Chondrocyte (in vitro differentiated cells): ENCODE results near the gene ACSL1. TPM values are rescaled to one million over a fixed set of nuclear protein-coding genes. Genes with fewer than 3 reads are reported as not detected.

Experiments used
- DNase-seq: peaks from one replicate; pipeline ENCODE4 v3.0.0; 2021; ENCODE audit warnings: mixed read lengths, low spot score
- H3K27ac Mint-ChIP-seq: one replicate; pipeline ENCODE4 v1.8.0; 2021; ENCODE audit warnings: mild to moderate bottlenecking, moderate library complexity, mixed read lengths; ENCODE audit not compliant: unreplicated experiment
- H3K27me3 Mint-ChIP-seq: 2 replicates; pipeline ENCODE4 v1.8.0; 2021; ENCODE audit warnings: low read depth, mixed read lengths
- H3K36me3 Mint-ChIP-seq: 2 replicates; pipeline ENCODE4 v1.8.0; 2021; ENCODE audit warnings: low read depth, mixed read lengths
- H3K4me1 Mint-ChIP-seq: 2 replicates; pipeline ENCODE4 v1.8.0; 2021; ENCODE audit warnings: low read depth, mild to moderate bottlenecking, mixed read lengths
- H3K4me3 Mint-ChIP-seq: one replicate; pipeline ENCODE4 v1.8.0; 2021; ENCODE audit warnings: mild to moderate bottlenecking, moderate library complexity, mixed read lengths; ENCODE audit not compliant: unreplicated experiment
- H3K9me3 Mint-ChIP-seq: 2 replicates; pipeline ENCODE4 v1.8.0; 2021; ENCODE audit warnings: low read depth, mixed read lengths
- CTCF ChIP-seq: fragments of 200-600 bp; sonication (generic); IDR thresholded peaks from 2 replicates; pipeline ENCODE4 v1.5.0; 2021; ENCODE audit warnings: antibody characterized with exemption, mild to moderate bottlenecking, moderate library complexity
- total RNA-seq: library from RNA; stranded (reverse); gene quantifications from 3 replicates; pipeline ENCODE4 v1.2.1, GENCODE V29; 2021

ACSL1 gene
- total RNA-seq, 1 donor from 2014 or later, result 41.2 TPM

GRCh38 chr4:184849185-184849584 is 23.4 kb upstream of the ACSL1 start:
- Mint-ChIP-seq H3K4me1 (peaks cover 17% of the 10 kb centered on the region), H3K27me3 (no peaks in the 10 kb centered on the region), H3K9me3 (no peaks in the 10 kb centered on the region), H3K4me3 (no peak overlapping the region), H3K27ac (no peak overlapping the region), H3K36me3 (no peaks in the 10 kb centered on the region)
- TF ChIP-seq CTCF, result no peak
- no peak for DNase-seq

GRCh38 chr4:184848510-184848909 is 22.7 kb upstream of the ACSL1 start:
- no peak overlapping the region for H3K27ac Mint-ChIP-seq
- H3K9me3 Mint-ChIP-seq, result no peaks in the 10 kb centered on the region
- TF ChIP-seq CTCF, result no peak
- H3K27me3 Mint-ChIP-seq, result peaks cover 3% of the 10 kb centered on the region
- H3K4me1 Mint-ChIP-seq, result peaks cover 17% of the 10 kb centered on the region
- H3K4me3 Mint-ChIP-seq, result no peak overlapping the region
- H3K36me3 Mint-ChIP-seq, result no peaks in the 10 kb centered on the region
- DNase-seq, result no peak

- DNase-seq, result no peak
- no peaks in the 10 kb centered on the region for H3K9me3 Mint-ChIP-seq
- no peak for TF ChIP-seq CTCF
- H3K4me1 Mint-ChIP-seq, result peaks cover 17% of the 10 kb centered on the region
- H3K36me3 Mint-ChIP-seq, result no peaks in the 10 kb centered on the region
- H3K27ac Mint-ChIP-seq, result no peak overlapping the region
- H3K4me3 Mint-ChIP-seq, result no peak overlapping the region
- peaks cover 14% of the 10 kb centered on the region for H3K27me3 Mint-ChIP-seq
Observed at GRCh38 chr4:184846531-184846930, 20.8 kb upstream of the ACSL1 start.

- no peak overlapping the region for H3K4me3 Mint-ChIP-seq
- no peak for DNase-seq
- TF ChIP-seq CTCF, result no peak
- H3K27me3 Mint-ChIP-seq, result peaks cover 21% of the 10 kb centered on the region
- H3K9me3 Mint-ChIP-seq, result no peaks in the 10 kb centered on the region
- peak overlapping the region; percentile 67 for H3K27ac Mint-ChIP-seq
- H3K36me3 Mint-ChIP-seq, result peaks cover 2% of the 10 kb centered on the region
- peaks cover 17% of the 10 kb centered on the region for H3K4me1 Mint-ChIP-seq
Observed at GRCh38 chr4:184845367-184846021, 19.7 kb upstream of the ACSL1 start.

- H3K36me3 Mint-ChIP-seq, result peaks cover 2% of the 10 kb centered on the region
- H3K9me3 Mint-ChIP-seq, result no peaks in the 10 kb centered on the region
- no peak overlapping the region for H3K4me3 Mint-ChIP-seq
- H3K27me3 Mint-ChIP-seq, result peaks cover 21% of the 10 kb centered on the region
- no peak for DNase-seq
- no peak overlapping the region for H3K27ac Mint-ChIP-seq
- no peak for TF ChIP-seq CTCF
- peaks cover 17% of the 10 kb centered on the region for H3K4me1 Mint-ChIP-seq
Observed at GRCh38 chr4:184844742-184845141, 19.0 kb upstream of the ACSL1 start.
